Myocyte (in vitro differentiated cells): ENCODE measurements around the gene STRADB. TPM values are rescaled to one million over a fixed set of nuclear protein-coding genes. Genes with fewer than 3 reads are reported as not detected.

ENCODE experiments used
- total RNA-seq: library from RNA; depleted of rRNA; stranded (reverse); fragments of >200 nt; gene quantifications from 2 replicates; pipeline ENCODE4 v1.2.3, GENCODE V29; 2014

The STRADB gene
- total RNA-seq, 1 donor from 2014 or later = 219 TPM

Other genes starting within 250 kb of the STRADB start
- gene CASP8, start 191.2 kb upstream of the STRADB start, total RNA-seq = 10.4 and 12.5 TPM in 2 replicates
- gene FLACC1, start 94.4 kb upstream of the STRADB start, total RNA-seq = 1.8 and 2.4 TPM in 2 replicates
- 34.3 and 47.9 TPM in 2 replicates for gene TRAK2, start 282 bp upstream of the STRADB start, total RNA-seq
- gene TMEM237, start 191.8 kb downstream of the STRADB start, total RNA-seq = 32.6 and 37.6 TPM in 2 replicates
- gene MPP4, start 246.9 kb downstream of the STRADB start, total RNA-seq = 3.9 and 10.8 TPM in 2 replicates